Astrocyte of the cerebellum (primary cell): ENCODE measurements around the gene C10orf90.

Experiments used
- DNase-seq: peaks from one replicate; pipeline ENCODE4 v3.0.0-alpha.2; 2011; ENCODE audit warnings: low read depth
- H3K4me3 ChIP-seq: 2 replicates; pipeline ENCODE4 v1.5.1; 2011; ENCODE audit warnings: mild to moderate bottlenecking, low read depth, low read length, moderate library complexity
- CTCF ChIP-seq: IDR thresholded peaks from 2 replicates; pipeline ENCODE4 v1.5.1; 2012; ENCODE audit warnings: low read length, low read depth, moderate library complexity, mild to moderate bottlenecking; ENCODE audit errors: missing control alignments
- in situ Hi-C: cut with HindIII; loops from 2 replicates; pipeline ENCODE4 v1.10.0; 2017; ENCODE audit warnings: low sequenced_read_pairs

The C10orf90 gene

GRCh38 chr10:126375299-126375698 is 295.2 kb downstream of the C10orf90 start:
- H3K4me3 ChIP-seq, result no peak overlapping the region
- in situ Hi-C loops, result no loop called here
- no peak for DNase-seq
- TF ChIP-seq CTCF, result no peak
